Neuronal stem cell (in vitro differentiated cells): ENCODE data around the gene ADGRG2.
"Not testable (repeated sequence)": the region's sequence is repeated elsewhere in the genome, so short reads cannot be mapped to it uniquely, and the experiment has no call there.

Experiments used
- DNase-seq: peaks from one replicate; pipeline ENCODE4 v3.0.0-alpha.2; 2013; ENCODE audit warnings: low spot score
- H2AFZ ChIP-seq: one replicate; pipeline ENCODE4 v1.6.1; 2013; ENCODE audit warnings: mild to moderate bottlenecking, low read length, inconsistent platforms
- H2AK5ac ChIP-seq: 2 replicates; pipeline ENCODE4 v1.6.1; 2013; ENCODE audit warnings: low read depth, mild to moderate bottlenecking, inconsistent platforms, low read length, moderate library complexity, mixed read lengths
- H2BK120ac ChIP-seq: 2 replicates; pipeline ENCODE4 v1.6.1; 2013; ENCODE audit warnings: low read depth, mild to moderate bottlenecking, inconsistent platforms, low read length, moderate library complexity, mixed read lengths
- H2BK12ac ChIP-seq: one replicate; pipeline ENCODE4 v1.6.1; 2013; ENCODE audit warnings: low read length, inconsistent platforms
- H2BK15ac ChIP-seq: 2 replicates; pipeline ENCODE4 v1.6.1; 2013; ENCODE audit warnings: mild to moderate bottlenecking, low read length, inconsistent platforms, mixed read lengths
- H2BK5ac ChIP-seq: one replicate; pipeline ENCODE4 v1.6.1; 2013; ENCODE audit warnings: inconsistent platforms, mild to moderate bottlenecking, low read length, moderate library complexity
- H3K14ac ChIP-seq: one replicate; pipeline ENCODE4 v1.6.1; 2013; ENCODE audit warnings: low read length, inconsistent platforms
- H3K18ac ChIP-seq: 2 replicates; pipeline ENCODE4 v1.6.1; 2013; ENCODE audit warnings: low read length, inconsistent platforms
- H3K23ac ChIP-seq: 2 replicates; pipeline ENCODE4 v1.6.1; 2013; ENCODE audit warnings: low read depth, mild to moderate bottlenecking, mixed read lengths, low read length, inconsistent platforms; ENCODE audit not compliant: poor library complexity
- H3K27ac ChIP-seq: replicated peaks from 3 replicates; pipeline ENCODE4 v1.5.1; 2013; ENCODE audit warnings: low read length, inconsistent platforms
- H3K27me3 ChIP-seq, 3 experiments: 2 replicates each; pipeline ENCODE4 v1.6.1; 2013; ENCODE audit warnings: low read length in 3 of 3, mild to moderate bottlenecking in 2 of 3, inconsistent platforms in 1 of 3, low read depth in 1 of 3, mixed read lengths in 1 of 3, moderate library complexity in 1 of 3; ENCODE audit not compliant: control insufficient read depth in 3 of 3, insufficient read depth in 3 of 3
- H3K36me3 ChIP-seq, 2 donors: replicated peaks in 1 of 2; 2 replicates each; pipeline ENCODE4 v1.6.1; 2013; ENCODE audit warnings: low read length in 2 of 2; ENCODE audit not compliant: control insufficient read depth in 2 of 2, insufficient read depth in 2 of 2
- H3K4ac ChIP-seq: 2 replicates; pipeline ENCODE4 v1.6.1; 2013; ENCODE audit warnings: inconsistent platforms, mild to moderate bottlenecking, low read length, moderate library complexity
- H3K4me1 ChIP-seq, 2 donors: 1 replicate in 1 of 2; 2 replicates in 1 of 2; pipeline ENCODE4 v1.6.1; 2013; ENCODE audit warnings: low read length in 2 of 2, low read depth in 1 of 2; ENCODE audit not compliant: control insufficient read depth in 2 of 2, insufficient read depth in 1 of 2
- H3K4me2 ChIP-seq: one replicate; pipeline ENCODE4 v1.6.1; 2013; ENCODE audit warnings: mild to moderate bottlenecking, low read length, inconsistent platforms; ENCODE audit not compliant: insufficient read depth, poor library complexity, severe bottlenecking
- H3K4me3 ChIP-seq, 2 donors: 2 replicates each; pipeline ENCODE4 v1.5.1; 2013; ENCODE audit warnings: low read length in 2 of 2, mild to moderate bottlenecking in 2 of 2, inconsistent platforms in 1 of 2, moderate library complexity in 1 of 2
- H3K79me1 ChIP-seq: one replicate; pipeline ENCODE4 v1.6.1; 2013; ENCODE audit warnings: low read depth, mild to moderate bottlenecking, inconsistent platforms, low read length, moderate library complexity
- H3K9ac ChIP-seq: one replicate; pipeline ENCODE4 v1.6.1; 2013; ENCODE audit warnings: mild to moderate bottlenecking, low read depth, low read length, inconsistent platforms; ENCODE audit not compliant: poor library complexity
- H3K9me3 ChIP-seq, 2 donors: replicated peaks in 1 of 2; 2 replicates each; pipeline versions ENCODE3 to v1.6.1; 2013; ENCODE audit warnings: low read length in 2 of 2, mild to moderate bottlenecking in 2 of 2, inconsistent platforms in 1 of 2, low read depth in 1 of 2, mixed read lengths in 1 of 2, moderate library complexity in 1 of 2; ENCODE audit not compliant: control insufficient read depth in 2 of 2, insufficient read depth in 1 of 2
- H4K8ac ChIP-seq: one replicate; pipeline ENCODE4 v1.6.1; 2013; ENCODE audit warnings: low read depth, mild to moderate bottlenecking, inconsistent platforms, low read length, moderate library complexity
- H4K91ac ChIP-seq: one replicate; pipeline ENCODE4 v1.6.1; 2013; ENCODE audit warnings: low read length, low read depth, mild to moderate bottlenecking, inconsistent platforms; ENCODE audit not compliant: poor library complexity
- whole genome bisulfite sequencing, 2 donors: extraction: QIAGEN DNeasy Blood & Tissue Kit; methylation state at CpG; one replicate each; pipeline ENCODE4 v1.1.7; 2013; ENCODE audit warnings: missing lambda C conversion rate in 2 of 2, mixed read lengths in 1 of 2; ENCODE audit not compliant: insufficient read length in 2 of 2, insufficient replicate concordance in 1 of 2; ENCODE audit errors: extremely low coverage in 2 of 2; 5-methylcytosine and 5-hydroxymethylcytosine counted together

Gene ADGRG2

GRCh38 chrX:19019996-19020395 is 102.3 kb downstream of the ADGRG2 start:
- H3K36me3 ChIP-seq, result no peaks in the 10 kb centered on the region
- no peak overlapping the region for H4K8ac ChIP-seq
- H2AK5ac ChIP-seq, result no peak overlapping the region
- DNase-seq, result no peak
- H4K91ac ChIP-seq, result no peak overlapping the region
- H3K9me3 ChIP-seq, result no peaks in the 10 kb centered on the region
- no peak overlapping the region for H3K4ac ChIP-seq
- H3K27ac ChIP-seq, result no peak overlapping the region
- no peak overlapping the region for H3K4me2 ChIP-seq
- H3K18ac ChIP-seq, result no peak overlapping the region
- H2BK12ac ChIP-seq, result no peak overlapping the region
- no peak overlapping the region for H3K14ac ChIP-seq
- no peak overlapping the region for H3K9ac ChIP-seq
- no peak overlapping the region for H3K23ac ChIP-seq
- no peak overlapping the region for H2AFZ ChIP-seq
- H3K4me1 ChIP-seq, result no peaks in the 10 kb centered on the region
- H3K27me3 ChIP-seq, result no peaks in the 10 kb centered on the region
- no peak overlapping the region for H3K4me3 ChIP-seq
- no peak overlapping the region for H2BK15ac ChIP-seq
- H2BK120ac ChIP-seq, result no peak overlapping the region
- no CpG with 5 or more reads among the region's 2 CpGs for WGBS, 2 donors
- no peak overlapping the region for H2BK5ac ChIP-seq
- no peaks in the 10 kb centered on the region for H3K79me1 ChIP-seq

- Histone ChIP-seq H3K79me1 (no peaks in the 10 kb centered on the region), H2BK15ac (no peak overlapping the region), H2AK5ac (no peak overlapping the region), H3K18ac (no peak overlapping the region), H3K14ac (no peak overlapping the region), H2AFZ (no peak overlapping the region), H4K8ac (no peak overlapping the region), H3K4me1 (no peaks in the 10 kb centered on the region), H3K27me3 (no peaks in the 10 kb centered on the region), H3K9ac (no peak overlapping the region), H3K4me2 (no peak overlapping the region), H4K91ac (no peak overlapping the region), H2BK12ac (no peak overlapping the region), H2BK5ac (no peak overlapping the region), H3K36me3 (no peaks in the 10 kb centered on the region), H3K23ac (no peak overlapping the region), H2BK120ac (no peak overlapping the region), H3K27ac (no peak overlapping the region), H3K4ac (no peak overlapping the region), H3K4me3 (no peak overlapping the region), H3K9me3 (no peaks in the 10 kb centered on the region)
- DNase-seq, result peak; percentile 1
- WGBS, 2 donors, result no CpG with 5 or more reads among the region's 3 CpGs
These were observed 105.0 kb downstream of the ADGRG2 start for GRCh38 chrX:19017271-19017670.

GRCh38 chrX:19016614-19017013 is 105.7 kb downstream of the ADGRG2 start:
- no CpG with 5 or more reads among the region's 8 CpGs for WGBS, 2 donors
- not testable (repeated sequence) for H2AK5ac ChIP-seq, H3K4me3 ChIP-seq, H3K4me2 ChIP-seq, H3K18ac ChIP-seq, H2BK12ac ChIP-seq, H3K27ac ChIP-seq, H3K4ac ChIP-seq, H4K91ac ChIP-seq, H2BK5ac ChIP-seq, H2AFZ ChIP-seq, H2BK15ac ChIP-seq, H3K9me3 ChIP-seq, H4K8ac ChIP-seq, H3K9ac ChIP-seq, H3K23ac ChIP-seq, H2BK120ac ChIP-seq, DNase-seq, H3K79me1 ChIP-seq, H3K4me1 ChIP-seq, H3K14ac ChIP-seq, H3K27me3 ChIP-seq, H3K36me3 ChIP-seq

GRCh38 chrX:19007868-19008267 is 114.4 kb downstream of the ADGRG2 start:
- H3K27ac ChIP-seq, result no peak overlapping the region
- H3K36me3 ChIP-seq, result no peaks in the 10 kb centered on the region

More at GRCh38 chrX:19007868-19008267, 114.4 kb downstream of the ADGRG2 start:
- no peaks in the 10 kb centered on the region for H3K79me1 ChIP-seq
- no peak overlapping the region for H4K8ac ChIP-seq
- no peak for DNase-seq
- H3K9me3 ChIP-seq, result no peaks in the 10 kb centered on the region
- no peak overlapping the region for H2BK15ac ChIP-seq
- no peak overlapping the region for H3K9ac ChIP-seq
- H3K14ac ChIP-seq, result no peak overlapping the region
- H2AFZ ChIP-seq, result no peak overlapping the region
- H2BK5ac ChIP-seq, result no peak overlapping the region
- no peak overlapping the region for H3K4ac ChIP-seq
- no peak overlapping the region for H2AK5ac ChIP-seq
- no peak overlapping the region for H3K23ac ChIP-seq
- H3K18ac ChIP-seq, result no peak overlapping the region
- no peak overlapping the region for H2BK120ac ChIP-seq
- H3K4me3 ChIP-seq, result no peak overlapping the region
- no peak overlapping the region for H4K91ac ChIP-seq
- H3K4me1 ChIP-seq, result no peaks in the 10 kb centered on the region
- H2BK12ac ChIP-seq, result no peak overlapping the region
- H3K27me3 ChIP-seq, result no peaks in the 10 kb centered on the region
- WGBS, 2 donors, result no CpG with 5 or more reads among the region's 4 CpGs
- H3K4me2 ChIP-seq, result no peak overlapping the region
